Hematopoietic multipotent progenitor cell (in vitro differentiated cells): Measurements from ENCODE around the gene OR56B1. TPM values are rescaled to one million over a fixed set of nuclear protein-coding genes. Genes with fewer than 3 reads are reported as not detected.

Experiments
- DNase-seq, 3 donors: peaks; one replicate each; pipeline ENCODE4 v3.0.0-alpha.2; 2011 to 2015; ENCODE audit warnings: low read depth in 2 of 3, low spot score in 2 of 3
- total RNA-seq: library from RNA; depleted of rRNA; stranded (reverse); fragments of >200 nt; gene quantifications from one replicate; pipeline ENCODE4 v1.2.3, GENCODE V29; 2012

The OR56B1 gene
- total RNA-seq, 1 donor = 0.27 TPM

DNA sequence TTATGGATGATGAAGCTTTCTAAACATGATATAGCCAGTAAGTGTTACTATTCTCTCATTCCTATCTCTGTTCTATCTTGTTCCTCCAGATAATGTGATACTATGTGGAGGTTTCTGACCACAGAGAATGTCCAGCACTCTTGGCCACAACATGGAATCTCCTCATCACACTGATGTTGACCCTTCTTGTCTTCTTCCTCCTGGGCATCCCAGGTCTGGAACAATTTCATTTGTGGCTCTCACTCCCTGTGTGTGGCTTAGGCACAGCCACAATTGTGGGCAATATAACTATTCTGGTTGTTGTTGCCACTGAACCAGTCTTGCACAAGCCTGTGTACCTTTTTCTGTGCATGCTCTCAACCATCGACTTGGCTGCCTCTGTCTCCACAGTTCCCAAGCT lies 9.9 kb upstream of the OR56B1 start:
- no peak for DNase-seq

GRCh38 chr11:5727691-5728090 lies 8.6 kb upstream of the OR56B1 start:
- no peak for DNase-seq

- DNase-seq = no peak
These were observed 843 bp downstream of the OR56B1 start for GRCh38 chr11:5737091-5737490.

DNA sequence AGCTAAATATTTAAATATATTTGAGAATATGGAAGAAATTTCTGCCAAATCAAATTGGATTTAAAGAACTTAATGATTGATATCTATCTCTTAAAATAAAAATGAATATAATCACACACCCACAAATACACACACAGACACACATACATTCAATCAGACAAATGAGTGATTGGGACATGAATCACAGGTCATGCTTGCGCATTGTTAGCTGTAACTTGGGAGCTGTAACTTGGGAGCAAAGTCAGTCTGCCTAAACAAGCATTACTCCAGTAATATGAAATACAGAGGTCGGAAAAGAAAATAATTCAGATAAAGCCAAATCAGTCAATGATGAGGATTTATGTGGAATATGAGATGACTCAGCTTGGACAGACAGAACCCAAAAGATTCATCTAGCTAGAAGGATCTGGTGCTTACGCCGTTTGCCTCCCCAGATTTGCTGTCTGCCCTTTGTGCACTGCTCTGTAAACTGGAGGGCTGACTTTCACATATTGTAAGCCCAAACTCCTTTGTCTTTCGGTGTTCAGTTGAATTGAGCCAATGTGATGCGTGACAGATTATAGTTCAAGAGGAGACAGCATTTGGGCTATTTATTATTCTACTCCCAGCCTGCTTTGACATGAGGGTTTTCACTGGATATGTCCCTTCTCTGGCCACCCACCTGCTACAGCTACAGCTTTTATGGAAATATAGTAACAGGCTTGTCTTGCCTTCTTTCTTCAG lies 1.6 kb downstream of the OR56B1 start:
- no peak for DNase-seq

- DNase-seq = no peak
These were observed 2.2 kb downstream of the OR56B1 start for GRCh38 chr11:5738431-5738830.

- DNase-seq = no peak
These were observed 10.4 kb downstream of the OR56B1 start for GRCh38 chr11:5746614-5747013.

GRCh38 chr11:5749836-5750235 lies 13.6 kb downstream of the OR56B1 start:
- DNase-seq = no peak

- no peak for DNase-seq
These were observed 17.7 kb downstream of the OR56B1 start, which contains the start of gene OR52N4 for GRCh38 chr11:5753943-5754342. OR52N4 (plus strand) TSS chr11:5754243; CDS start chr11:5754741, 498 bp downstream.

GRCh38 chr11:5767056-5767455 lies 30.8 kb downstream of the OR56B1 start:
- DNase-seq = no peak

GRCh38 chr11:5783255-5783654 lies 47.0 kb downstream of the OR56B1 start, which contains the start of gene OR52N5:
OR52N5 (minus strand) TSS chr11:5783355; CDS start chr11:5778634, 4,721 bp downstream.
- DNase-seq = no peak

Other genes with a start within 250 kb of the OR56B1 start
- not detected for gene OR52D1, start 247.8 kb upstream of the OR56B1 start, total RNA-seq
- 0.81 TPM for gene UBQLN3, start 226.5 kb upstream of the OR56B1 start, total RNA-seq
- 0.81 TPM for gene UBQLNL, start 219.7 kb upstream of the OR56B1 start, total RNA-seq
- gene OR52H1, start 187.9 kb upstream of the OR56B1 start, total RNA-seq = 4.3 TPM
- gene OR52B6, start 155.6 kb upstream of the OR56B1 start, total RNA-seq = under 0.01 TPM
- 2.4 TPM for gene TRIM6, start 139.8 kb upstream of the OR56B1 start, total RNA-seq
- 12.7 TPM for gene TRIM34, start 111.4 kb upstream of the OR56B1 start, total RNA-seq
- gene TRIM5, start 51.4 kb upstream of the OR56B1 start, total RNA-seq = 25.9 TPM
- 74.6 TPM for gene TRIM22, start 46.7 kb upstream of the OR56B1 start, total RNA-seq
- 1.3 TPM for gene OR52N4, start 17.8 kb downstream of the OR56B1 start, total RNA-seq
- gene OR52N5, start 46.9 kb downstream of the OR56B1 start, total RNA-seq = 0.81 TPM
- gene OR52N1, start 54.8 kb downstream of the OR56B1 start, total RNA-seq = 0.54 TPM
- gene OR52N2, start 72.5 kb downstream of the OR56B1 start, total RNA-seq = 1.1 TPM
- gene OR52E6, start 105.4 kb downstream of the OR56B1 start, total RNA-seq = not detected
- gene OR52E8, start 121.2 kb downstream of the OR56B1 start, total RNA-seq = not detected
- gene OR52E4, start 144.2 kb downstream of the OR56B1 start, total RNA-seq = not detected
- not detected for gene OR52E5, start 156.8 kb downstream of the OR56B1 start, total RNA-seq
- not detected for gene OR56A3, start 205.8 kb downstream of the OR56B1 start, total RNA-seq
- gene OR56A5, start 232.0 kb downstream of the OR56B1 start, total RNA-seq = not detected